H9 (cell line): Measurements from ENCODE around the gene ATF4. TPM values are rescaled to one million over a fixed set of nuclear protein-coding genes. Genes with fewer than 3 reads are reported as not detected.

Source experiments
- DNase-seq: peaks from one replicate; pipeline ENCODE4 v3.0.0-alpha.2; 2017
- H2AFZ ChIP-seq: one replicate; pipeline ENCODE4 v1.6.1; 2013; ENCODE audit warnings: mild to moderate bottlenecking, low read length, control low read depth, moderate library complexity
- H2AK5ac ChIP-seq: 2 replicates; pipeline ENCODE4 v1.6.1; 2013; ENCODE audit warnings: low read length, control low read depth, mixed read lengths; ENCODE audit not compliant: insufficient read length
- H2BK120ac ChIP-seq: one replicate; pipeline ENCODE4 v1.6.1; 2013; ENCODE audit warnings: low read depth, mild to moderate bottlenecking, low read length, control low read depth, inconsistent platforms; ENCODE audit not compliant: poor library complexity, severe bottlenecking
- H2BK12ac ChIP-seq: 2 replicates; pipeline ENCODE4 v1.6.1; 2013; ENCODE audit warnings: low read length, control low read depth, mixed read lengths, low read depth; ENCODE audit not compliant: insufficient read length
- H2BK15ac ChIP-seq: 2 replicates; pipeline ENCODE4 v1.6.1; 2013; ENCODE audit warnings: low read depth, low read length, control low read depth
- H2BK20ac ChIP-seq: one replicate; pipeline ENCODE4 v1.6.1; 2013; ENCODE audit warnings: low read depth, mild to moderate bottlenecking, low read length, control low read depth, inconsistent platforms; ENCODE audit not compliant: poor library complexity, severe bottlenecking
- H2BK5ac ChIP-seq: 2 replicates; pipeline ENCODE4 v1.6.1; 2013; ENCODE audit warnings: low read length, control low read depth, mixed read lengths; ENCODE audit not compliant: insufficient read length
- H3K14ac ChIP-seq: 2 replicates; pipeline ENCODE4 v1.6.1; 2013; ENCODE audit warnings: low read length, control low read depth; ENCODE audit not compliant: insufficient read depth
- H3K18ac ChIP-seq: 2 replicates; pipeline ENCODE4 v1.6.1; 2013; ENCODE audit warnings: low read depth, mild to moderate bottlenecking, mixed read lengths, low read length, control low read depth; ENCODE audit not compliant: insufficient read length
- H3K23ac ChIP-seq: 2 replicates; pipeline ENCODE4 v1.6.1; 2013; ENCODE audit warnings: low read length, control low read depth, mixed read lengths, low read depth; ENCODE audit not compliant: insufficient read length
- H3K23me2 ChIP-seq: 2 replicates; pipeline ENCODE4 v1.6.1; 2013; ENCODE audit warnings: low read depth, mild to moderate bottlenecking, mixed read lengths, low read length, control low read depth; ENCODE audit not compliant: insufficient read length, poor library complexity, severe bottlenecking
- H3K27ac ChIP-seq: 2 replicates; pipeline ENCODE4 v1.5.1; 2013; ENCODE audit warnings: low read length, control low read depth, mixed read lengths, low read depth; ENCODE audit not compliant: insufficient read length
- H3K27me3 ChIP-seq: 2 replicates; pipeline ENCODE4 v1.6.1; 2013; ENCODE audit warnings: low read length, control low read depth, inconsistent platforms; ENCODE audit not compliant: insufficient read depth
- H3K4ac ChIP-seq: 2 replicates; pipeline ENCODE4 v1.6.1; 2013; ENCODE audit warnings: low read depth, mild to moderate bottlenecking, control low read depth, inconsistent platforms, low read length, moderate library complexity
- H3K4me1 ChIP-seq: 2 replicates; pipeline ENCODE4 v1.6.1; 2013; ENCODE audit warnings: low read length, control low read depth, inconsistent platforms; ENCODE audit not compliant: insufficient read depth
- H3K4me2 ChIP-seq: 2 replicates; pipeline ENCODE4 v1.6.1; 2013; ENCODE audit warnings: low read length, control low read depth, mixed read lengths; ENCODE audit not compliant: insufficient read length, insufficient read depth
- H3K56ac ChIP-seq: 2 replicates; pipeline ENCODE4 v1.6.1; 2013; ENCODE audit warnings: low read depth, mild to moderate bottlenecking, mixed read lengths, low read length, control low read depth; ENCODE audit not compliant: insufficient read length
- H3K79me1 ChIP-seq: 2 replicates; pipeline ENCODE4 v1.6.1; 2013; ENCODE audit warnings: low read depth, mild to moderate bottlenecking, moderate library complexity, low read length, control low read depth, inconsistent platforms; ENCODE audit not compliant: insufficient read depth, poor library complexity, severe bottlenecking
- H3K79me2 ChIP-seq: 2 replicates; pipeline ENCODE4 v1.6.1; 2013; ENCODE audit warnings: low read length, control low read depth, inconsistent platforms; ENCODE audit not compliant: insufficient read depth
- H3K9ac ChIP-seq: 2 replicates; pipeline ENCODE4 v1.6.1; 2013; ENCODE audit warnings: low read length, control low read depth, mixed read lengths; ENCODE audit not compliant: insufficient read length; ENCODE audit errors: extremely low read depth
- H3K9me3 ChIP-seq: one replicate; pipeline ENCODE4 v1.6.1; 2013; ENCODE audit warnings: low read depth, low read length, inconsistent platforms; ENCODE audit not compliant: control insufficient read depth
- H3T11ph ChIP-seq: one replicate; pipeline ENCODE4 v1.6.1; 2013; ENCODE audit warnings: mild to moderate bottlenecking, low read length, control low read depth, inconsistent platforms
- H4K20me1 ChIP-seq: one replicate; pipeline ENCODE4 v1.6.1; 2013; ENCODE audit not compliant: control insufficient read depth, insufficient read length, insufficient read depth
- H4K5ac ChIP-seq: 2 replicates; pipeline ENCODE4 v1.6.1; 2013; ENCODE audit warnings: low read depth, mild to moderate bottlenecking, mixed read lengths, low read length, control low read depth; ENCODE audit not compliant: insufficient read length
- H4K8ac ChIP-seq: replicated peaks from 2 replicates; pipeline ENCODE4 v1.6.1; 2013; ENCODE audit warnings: low read length, control low read depth, mixed read lengths, low read depth; ENCODE audit not compliant: insufficient read length
- H4K91ac ChIP-seq: 2 replicates; pipeline ENCODE4 v1.6.1; 2013; ENCODE audit warnings: low read depth, mild to moderate bottlenecking, moderate library complexity, mixed read lengths, low read length, control low read depth; ENCODE audit not compliant: insufficient read length
- H3K27ac Mint-ChIP-seq, 3 experiments: 2 replicates in 2 of 3; 3 replicates in 1 of 3; pipeline ENCODE4 v1.8.0; 2020 to 2021; ENCODE audit warnings: mixed read lengths in 3 of 3, mild to moderate bottlenecking in 1 of 3, moderate library complexity in 1 of 3
- H3K27me3 Mint-ChIP-seq: 2 replicates; pipeline ENCODE4 v1.8.0; 2021; ENCODE audit warnings: low read depth, mild to moderate bottlenecking, moderate library complexity, mixed read lengths
- H3K36me3 Mint-ChIP-seq, 3 experiments: 2 replicates in 2 of 3; 3 replicates in 1 of 3; pipeline ENCODE4 v1.8.0; 2020 to 2021; ENCODE audit warnings: low read depth in 3 of 3, mixed read lengths in 3 of 3; ENCODE audit not compliant: insufficient read depth in 1 of 3
- H3K4me1 Mint-ChIP-seq, 2 experiments: 2 replicates each; pipeline ENCODE4 v1.8.0; 2020; ENCODE audit warnings: mixed read lengths in 2 of 2
- H3K4me3 Mint-ChIP-seq, 2 experiments: 2 replicates in 1 of 2; 3 replicates in 1 of 2; pipeline ENCODE4 v1.8.0; 2020 to 2021; ENCODE audit warnings: mild to moderate bottlenecking in 2 of 2, mixed read lengths in 2 of 2, moderate library complexity in 1 of 2
- H3K9me3 Mint-ChIP-seq, 2 experiments: 2 replicates in 1 of 2; 3 replicates in 1 of 2; pipeline ENCODE4 v1.8.0; 2020; ENCODE audit warnings: mild to moderate bottlenecking in 2 of 2, mixed read lengths in 2 of 2, moderate library complexity in 1 of 2
- WGBS: extraction: QIAGEN DNeasy Blood & Tissue Kit; methylation state at CpG from one replicate; pipeline ENCODE4 v1.1.7; 2013; ENCODE audit warnings: missing lambda C conversion rate, low lambda C conversion rate, mixed read lengths; ENCODE audit not compliant: insufficient read length; ENCODE audit errors: extremely low coverage; 5-methylcytosine and 5-hydroxymethylcytosine counted together
- total RNA-seq: library from RNA; stranded (reverse); gene quantifications from 2 replicates; pipeline ENCODE4 v1.2.1, GENCODE V29; 2021
- TF ChIP-seq, protein P1 (sequence below): fragments of 200-600 bp; sonication (generic); conservative IDR thresholded peaks from 3 replicates; pipeline ENCODE4 v1.8.0; 2021; ENCODE audit warnings: antibody characterized with exemption, mild to moderate bottlenecking

ATF4 gene
- total RNA-seq, 1 experiment from 2014 or later, result 455 TPM

- Histone ChIP-seq H2AFZ (no peak overlapping the region), H3K27me3 (peaks cover 27% of the 10 kb centered on the region), H4K5ac (no peak overlapping the region), H4K20me1 (no peaks in the 10 kb centered on the region), H3K18ac (no peak overlapping the region), H4K8ac (no peak overlapping the region), H2BK120ac (no peak overlapping the region), H2BK20ac (no peak overlapping the region), H3K9me3 (no peaks in the 10 kb centered on the region), H3K56ac (no peak overlapping the region), H2AK5ac (no peak overlapping the region), H3K23ac (no peak overlapping the region), H4K91ac (no peak overlapping the region), H3K4me1 (no peaks in the 10 kb centered on the region), H3T11ph (no peak overlapping the region), H3K79me2 (no peaks in the 10 kb centered on the region), H2BK5ac (no peak overlapping the region), H3K14ac (no peak overlapping the region), H3K4ac (no peak overlapping the region), H2BK12ac (no peak overlapping the region), H3K4me2 (no peak overlapping the region), H3K79me1 (no peaks in the 10 kb centered on the region), H2BK15ac (no peak overlapping the region), H3K23me2 (peaks cover 4% of the 10 kb centered on the region), H3K27ac (no peak overlapping the region), H3K9ac (no peak overlapping the region)
- Mint-ChIP-seq H3K9me3 (no peaks in the 10 kb centered on the region), H3K4me1 (peaks cover 5 to 6% of the 10 kb centered on the region in 2 experiments), H3K36me3 (no peaks in the 10 kb centered on the region; a peak in 1 of 7 replicates), H3K27me3 (peaks cover 90% of the 10 kb centered on the region), H3K4me3 (no peak overlapping the region), H3K27ac (no peak overlapping the region)
- no peak for DNase-seq
- no CpG with 5 or more reads among the region's 3 CpGs for WGBS
- TF ChIP-seq, protein P1, sequence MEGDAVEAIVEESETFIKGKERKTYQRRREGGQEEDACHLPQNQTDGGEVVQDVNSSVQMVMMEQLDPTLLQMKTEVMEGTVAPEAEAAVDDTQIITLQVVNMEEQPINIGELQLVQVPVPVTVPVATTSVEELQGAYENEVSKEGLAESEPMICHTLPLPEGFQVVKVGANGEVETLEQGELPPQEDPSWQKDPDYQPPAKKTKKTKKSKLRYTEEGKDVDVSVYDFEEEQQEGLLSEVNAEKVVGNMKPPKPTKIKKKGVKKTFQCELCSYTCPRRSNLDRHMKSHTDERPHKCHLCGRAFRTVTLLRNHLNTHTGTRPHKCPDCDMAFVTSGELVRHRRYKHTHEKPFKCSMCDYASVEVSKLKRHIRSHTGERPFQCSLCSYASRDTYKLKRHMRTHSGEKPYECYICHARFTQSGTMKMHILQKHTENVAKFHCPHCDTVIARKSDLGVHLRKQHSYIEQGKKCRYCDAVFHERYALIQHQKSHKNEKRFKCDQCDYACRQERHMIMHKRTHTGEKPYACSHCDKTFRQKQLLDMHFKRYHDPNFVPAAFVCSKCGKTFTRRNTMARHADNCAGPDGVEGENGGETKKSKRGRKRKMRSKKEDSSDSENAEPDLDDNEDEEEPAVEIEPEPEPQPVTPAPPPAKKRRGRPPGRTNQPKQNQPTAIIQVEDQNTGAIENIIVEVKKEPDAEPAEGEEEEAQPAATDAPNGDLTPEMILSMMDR, result no peak
Observed at GRCh38 chr22:39553429-39553828, 33.1 kb downstream of the ATF4 start.
